Stomach (tissue), 4 donors: ENCODE data around the gene SMIM35.

ENCODE experiments used
- POLR2A ChIP-seq, 4 donors: fragments of 450-650 bp; IDR thresholded peaks; one replicate each; pipeline ENCODE4 v1.6.1; 2016; ENCODE audit warnings: antibody characterized with exemption in 4 of 4, control low read depth in 2 of 4, mild to moderate bottlenecking in 1 of 4, moderate library complexity in 1 of 4
- TF ChIP-seq, protein P1 (sequence below), 7 experiments: fragments of 450-650 bp in 4 of 7; fragments of 200-600 bp in 3 of 7; sonication (generic) in 3 of 7; IDR thresholded peaks; one replicate each; pipeline ENCODE4 v1.5.1; 2016 to 2019; ENCODE audit warnings: antibody characterized with exemption in 7 of 7, control low read depth in 2 of 7, mild to moderate bottlenecking in 1 of 7

GRCh38 chr11:117998664-117999353 lies 88.0 kb downstream of the SMIM35 start:
- TF ChIP-seq, protein P1, sequence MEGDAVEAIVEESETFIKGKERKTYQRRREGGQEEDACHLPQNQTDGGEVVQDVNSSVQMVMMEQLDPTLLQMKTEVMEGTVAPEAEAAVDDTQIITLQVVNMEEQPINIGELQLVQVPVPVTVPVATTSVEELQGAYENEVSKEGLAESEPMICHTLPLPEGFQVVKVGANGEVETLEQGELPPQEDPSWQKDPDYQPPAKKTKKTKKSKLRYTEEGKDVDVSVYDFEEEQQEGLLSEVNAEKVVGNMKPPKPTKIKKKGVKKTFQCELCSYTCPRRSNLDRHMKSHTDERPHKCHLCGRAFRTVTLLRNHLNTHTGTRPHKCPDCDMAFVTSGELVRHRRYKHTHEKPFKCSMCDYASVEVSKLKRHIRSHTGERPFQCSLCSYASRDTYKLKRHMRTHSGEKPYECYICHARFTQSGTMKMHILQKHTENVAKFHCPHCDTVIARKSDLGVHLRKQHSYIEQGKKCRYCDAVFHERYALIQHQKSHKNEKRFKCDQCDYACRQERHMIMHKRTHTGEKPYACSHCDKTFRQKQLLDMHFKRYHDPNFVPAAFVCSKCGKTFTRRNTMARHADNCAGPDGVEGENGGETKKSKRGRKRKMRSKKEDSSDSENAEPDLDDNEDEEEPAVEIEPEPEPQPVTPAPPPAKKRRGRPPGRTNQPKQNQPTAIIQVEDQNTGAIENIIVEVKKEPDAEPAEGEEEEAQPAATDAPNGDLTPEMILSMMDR (IDR thresholded peaks at IDR 0.05): no peak
- TF ChIP-seq POLR2A (IDR thresholded peaks at IDR 0.05): no peak
